IPS DF 6.9 (cell line): ENCODE data around the gene CUZD1.

Experiments
- DNase-seq: peaks from one replicate; pipeline ENCODE4 v3.0.0-alpha.2; 2013; ENCODE audit warnings: low read depth, low spot score
- H3K27ac ChIP-seq: one replicate; pipeline ENCODE4 v1.5.1; 2013; ENCODE audit warnings: low read length, control low read depth
- H3K27me3 ChIP-seq: 2 replicates; pipeline ENCODE4 v1.6.1; 2013; ENCODE audit warnings: mild to moderate bottlenecking, low read length; ENCODE audit not compliant: control insufficient read depth, insufficient read depth
- H3K36me3 ChIP-seq: 2 replicates; pipeline ENCODE4 v1.6.1; 2013; ENCODE audit warnings: low read length; ENCODE audit not compliant: control insufficient read depth, insufficient read depth
- H3K4me1 ChIP-seq: 2 replicates; pipeline ENCODE4 v1.6.1; 2013; ENCODE audit warnings: low read length; ENCODE audit not compliant: control insufficient read depth, insufficient read depth
- H3K4me3 ChIP-seq: 2 replicates; pipeline ENCODE4 v1.5.1; 2013; ENCODE audit warnings: mild to moderate bottlenecking, low read length
- H3K9me3 ChIP-seq: 2 replicates; pipeline ENCODE4 v1.6.1; 2013; ENCODE audit warnings: low read length, inconsistent platforms; ENCODE audit not compliant: control insufficient read depth, insufficient read depth
- WGBS: extraction: QIAGEN DNeasy Blood & Tissue Kit; methylation state at CpG from one replicate; pipeline ENCODE4 v1.1.7; 2013; ENCODE audit warnings: mixed read lengths, missing lambda C conversion rate; ENCODE audit not compliant: insufficient read length, insufficient coverage; 5-methylcytosine and 5-hydroxymethylcytosine counted together

The CUZD1 gene

DNA sequence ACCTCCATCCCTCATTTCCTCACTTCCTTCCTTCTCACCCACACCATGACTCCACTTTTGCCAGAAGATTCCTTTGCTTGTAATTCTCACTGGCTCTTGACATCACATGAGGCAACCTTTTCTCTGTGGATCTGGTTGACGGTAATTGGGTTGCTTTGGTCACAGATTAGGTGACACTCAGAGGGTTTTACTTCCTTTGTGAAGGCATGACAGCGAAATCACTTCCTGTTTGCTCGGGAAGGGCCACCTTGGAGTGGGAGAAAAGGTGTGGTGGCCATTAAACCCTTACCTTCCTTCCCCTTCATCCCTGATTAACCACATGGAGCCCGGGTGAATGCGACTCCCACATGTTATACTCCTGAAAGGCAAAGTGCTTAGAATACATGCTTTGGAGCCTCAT lies 30.2 kb downstream of the CUZD1 start:
- no peaks in the 10 kb centered on the region for H3K27me3 ChIP-seq
- no peaks in the 10 kb centered on the region for H3K9me3 ChIP-seq
- H3K4me3 ChIP-seq = no peak overlapping the region
- no peak for DNase-seq
- no peak overlapping the region for H3K27ac ChIP-seq
- WGBS = no CpG with 5 or more reads among the region's 5 CpGs
- H3K4me1 ChIP-seq = no peaks in the 10 kb centered on the region
- no peaks in the 10 kb centered on the region for H3K36me3 ChIP-seq

DNA sequence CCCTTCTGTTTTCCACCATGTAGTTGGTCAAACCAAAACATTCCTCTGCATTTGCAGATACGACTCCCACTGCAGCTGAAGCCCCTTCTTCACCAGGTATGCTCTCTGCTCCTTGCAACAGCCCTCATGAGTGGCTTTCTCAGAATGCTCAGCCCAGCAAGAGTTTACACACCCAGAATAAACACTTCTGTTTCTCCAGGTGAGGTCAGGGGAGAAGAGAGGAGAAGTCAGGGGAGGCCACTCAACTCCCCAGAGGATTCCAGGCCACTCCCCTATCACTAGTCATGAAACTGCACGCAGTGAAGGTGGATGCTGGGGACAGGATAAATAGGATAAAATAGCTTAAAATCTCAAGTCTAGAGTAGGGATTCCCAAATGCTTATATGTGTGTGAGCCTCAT lies 31.2 kb downstream of the CUZD1 start:
- no peak for DNase-seq
- no peaks in the 10 kb centered on the region for H3K9me3 ChIP-seq
- H3K4me1 ChIP-seq = no peaks in the 10 kb centered on the region
- no peaks in the 10 kb centered on the region for H3K36me3 ChIP-seq
- H3K27me3 ChIP-seq = no peaks in the 10 kb centered on the region
- H3K4me3 ChIP-seq = no peak overlapping the region
- no peak overlapping the region for H3K27ac ChIP-seq
- no CpG with 5 or more reads among the region's 2 CpGs for WGBS

DNA sequence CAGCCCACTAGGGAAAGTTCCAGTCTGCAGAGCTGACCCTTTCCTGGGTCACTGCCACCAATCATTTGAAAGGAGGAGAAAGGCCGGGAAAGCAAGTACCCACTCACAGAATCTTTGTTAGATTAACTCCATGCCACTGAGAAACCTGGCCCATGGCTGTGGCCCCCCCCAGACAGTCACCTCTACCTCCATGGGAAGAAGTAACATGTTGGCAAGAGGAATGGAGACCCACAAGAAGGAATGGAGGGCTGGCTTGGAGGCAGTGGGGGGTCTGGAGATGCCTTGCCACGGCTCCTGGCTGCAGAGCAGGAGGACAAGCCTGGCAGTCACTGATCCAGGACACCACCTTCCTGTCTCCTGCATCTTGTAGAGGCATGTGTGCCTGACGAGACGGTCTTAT lies 32.9 kb downstream of the CUZD1 start:
- Histone ChIP-seq H3K4me3 (no peak overlapping the region), H3K27ac (no peak overlapping the region), H3K27me3 (no peaks in the 10 kb centered on the region), H3K36me3 (no peaks in the 10 kb centered on the region), H3K9me3 (no peaks in the 10 kb centered on the region), H3K4me1 (no peaks in the 10 kb centered on the region)
- DNase-seq = no peak
- no CpG with 5 or more reads among the region's 4 CpGs for WGBS

DNA sequence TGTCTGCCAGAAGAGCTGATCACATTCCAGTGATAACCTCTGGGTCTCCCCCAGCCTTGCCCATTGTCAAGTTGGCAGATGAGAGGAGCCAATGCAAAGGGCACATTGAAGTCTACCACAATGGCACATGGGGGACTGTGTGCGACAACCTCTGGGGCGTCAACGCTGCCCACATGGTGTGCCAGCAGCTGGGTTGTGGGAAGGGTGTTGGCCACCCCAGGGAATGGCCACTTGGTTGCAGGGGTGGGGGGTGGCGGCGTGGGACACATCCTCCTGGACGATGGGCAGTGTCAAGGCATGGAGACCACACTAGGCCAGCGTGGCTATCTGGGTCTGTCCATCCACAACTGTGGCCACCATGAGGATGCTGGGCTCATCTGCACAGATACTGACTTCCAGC lies 43.4 kb downstream of the CUZD1 start:
- Histone ChIP-seq H3K4me1 (no peaks in the 10 kb centered on the region), H3K27ac (no peak overlapping the region), H3K36me3 (no peaks in the 10 kb centered on the region), H3K4me3 (no peak overlapping the region), H3K9me3 (no peaks in the 10 kb centered on the region), H3K27me3 (no peaks in the 10 kb centered on the region)
- no peak for DNase-seq
- no CpG with 5 or more reads among the region's 7 CpGs for WGBS

DNA sequence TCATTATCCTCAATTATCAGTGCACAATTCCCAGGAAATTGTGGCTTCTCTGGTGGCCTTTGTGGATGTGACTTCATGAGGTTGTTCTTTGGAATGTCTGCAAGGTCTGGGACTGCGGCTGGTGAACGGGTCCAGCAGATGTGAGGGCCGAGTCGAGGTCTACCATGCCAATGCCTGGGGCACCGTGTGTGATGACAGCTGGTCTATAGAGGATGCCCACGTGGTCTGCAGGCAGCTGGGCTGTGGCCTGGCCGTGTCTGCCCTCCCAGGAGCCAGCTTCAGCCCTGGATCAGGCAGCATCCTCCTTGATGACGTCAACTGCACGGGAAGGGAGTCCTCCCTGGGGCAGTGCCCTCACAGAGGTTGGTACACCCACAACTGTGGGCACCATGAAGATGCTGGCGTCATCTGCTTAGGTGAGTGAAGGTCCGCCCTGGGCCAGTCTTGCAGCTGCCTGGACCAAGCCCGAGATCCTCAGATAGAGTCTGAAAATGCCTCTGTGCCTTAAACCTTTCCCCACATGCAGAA lies 46.9 kb downstream of the CUZD1 start:
- Histone ChIP-seq H3K27ac (no peak overlapping the region), H3K27me3 (no peaks in the 10 kb centered on the region), H3K9me3 (no peaks in the 10 kb centered on the region), H3K36me3 (no peaks in the 10 kb centered on the region), H3K4me1 (no peaks in the 10 kb centered on the region), H3K4me3 (no peak overlapping the region)
- WGBS = no CpG with 5 or more reads among the region's 12 CpGs
- DNase-seq = no peak

DNA sequence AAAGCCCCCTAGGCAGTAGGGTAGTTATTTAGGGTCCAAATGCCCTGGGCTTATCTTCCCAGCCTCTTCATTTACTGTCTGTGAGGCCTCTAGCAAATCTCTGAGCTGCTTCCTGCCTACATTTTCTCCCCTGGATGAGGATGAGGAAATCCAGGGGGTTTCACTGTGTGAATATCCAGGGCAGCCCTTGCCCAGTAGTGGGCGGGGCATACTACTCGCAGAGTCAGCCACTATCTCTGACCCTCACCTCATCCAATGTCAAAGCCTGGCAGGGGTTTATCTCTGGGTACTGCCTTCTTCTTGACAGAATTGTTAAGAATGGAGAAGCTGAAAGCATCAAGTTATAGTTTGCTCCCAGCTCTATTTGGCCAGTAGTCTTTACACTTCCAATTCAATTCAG lies 48.9 kb downstream of the CUZD1 start:
- WGBS = no CpG with 5 or more reads among the region's 2 CpGs
- no peaks in the 10 kb centered on the region for H3K27me3 ChIP-seq
- DNase-seq = no peak
- H3K4me3 ChIP-seq = no peak overlapping the region
- H3K27ac ChIP-seq = no peak overlapping the region
- H3K36me3 ChIP-seq = no peaks in the 10 kb centered on the region
- H3K4me1 ChIP-seq = no peaks in the 10 kb centered on the region
- H3K9me3 ChIP-seq = no peaks in the 10 kb centered on the region

DNA sequence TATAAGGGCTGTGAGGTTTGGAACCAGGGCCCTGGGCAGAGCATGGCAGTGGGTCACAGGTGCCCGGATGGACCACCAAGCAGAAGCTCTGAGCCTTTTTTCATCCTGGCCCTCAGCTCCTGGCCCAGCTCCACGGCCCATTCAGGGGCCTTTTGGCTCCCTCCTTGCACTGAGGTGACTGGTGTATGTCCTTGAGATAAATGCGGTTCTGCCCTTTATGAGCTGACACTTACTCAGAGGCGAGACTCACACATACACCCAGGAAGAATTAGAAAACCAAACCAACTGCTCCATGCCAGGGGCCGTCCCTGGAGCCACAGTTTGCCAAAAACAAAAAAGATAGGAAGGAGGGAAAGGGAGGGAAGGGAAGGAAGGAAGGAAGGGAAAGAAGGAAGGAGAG lies 49.7 kb downstream of the CUZD1 start:
- no CpG with 5 or more reads among the region's 5 CpGs for WGBS
- H3K9me3 ChIP-seq = no peaks in the 10 kb centered on the region
- no peaks in the 10 kb centered on the region for H3K4me1 ChIP-seq
- no peak for DNase-seq
- H3K27ac ChIP-seq = no peak overlapping the region
- no peaks in the 10 kb centered on the region for H3K36me3 ChIP-seq
- no peak overlapping the region for H3K4me3 ChIP-seq
- no peaks in the 10 kb centered on the region for H3K27me3 ChIP-seq

DNA sequence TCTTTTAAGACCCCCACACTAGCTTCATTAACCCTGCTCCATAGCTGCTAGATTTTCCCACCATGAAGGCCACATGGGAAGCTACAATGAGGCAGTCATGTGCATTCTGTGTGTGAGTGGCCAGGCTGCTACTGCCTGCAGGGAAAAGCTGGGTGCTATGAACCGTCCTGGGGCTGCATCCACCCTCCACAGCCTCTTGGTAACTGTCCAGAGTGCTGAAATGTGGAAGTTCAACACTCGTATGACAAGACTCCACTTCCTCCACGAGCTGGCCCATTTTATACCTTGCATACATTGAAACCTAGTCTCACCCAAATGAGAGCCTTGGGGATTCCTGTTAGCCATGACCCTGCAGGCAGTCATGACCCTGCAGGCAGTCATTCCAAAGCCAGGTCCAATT lies 59.4 kb downstream of the CUZD1 start:
- Histone ChIP-seq H3K36me3 (no peaks in the 10 kb centered on the region), H3K4me3 (no peak overlapping the region), H3K9me3 (no peaks in the 10 kb centered on the region), H3K27me3 (no peaks in the 10 kb centered on the region), H3K27ac (no peak overlapping the region), H3K4me1 (no peaks in the 10 kb centered on the region)
- peak; percentile 31 for DNase-seq
- no CpG with 5 or more reads among the region's 3 CpGs for WGBS

DNA sequence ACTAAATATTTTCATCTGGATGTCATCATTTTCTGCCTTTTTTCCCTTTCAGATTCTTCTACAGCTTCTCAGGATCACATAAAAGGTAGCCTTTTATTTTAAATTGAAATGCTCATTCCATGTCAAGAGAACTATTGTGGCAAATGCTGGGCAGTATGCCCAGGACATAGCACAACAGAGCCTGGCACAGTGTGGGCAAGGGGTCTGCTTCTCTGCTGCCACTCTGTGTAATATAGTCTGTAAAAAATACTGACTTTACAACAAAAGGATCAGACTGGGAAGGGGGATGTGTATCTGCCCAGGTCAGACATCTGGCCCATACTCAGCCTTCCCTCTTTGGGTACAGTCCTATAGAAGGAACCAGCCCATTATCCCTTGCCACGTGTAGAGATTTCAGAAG lies 62.7 kb downstream of the CUZD1 start:
- WGBS = no CpG with 5 or more reads among the region's 1 CpG
- Histone ChIP-seq H3K9me3 (no peaks in the 10 kb centered on the region), H3K4me1 (0 out of 2 replicates have a peak, but pooled peaks cover 2% of the 10 kb centered on the region), H3K27me3 (no peaks in the 10 kb centered on the region), H3K4me3 (no peak overlapping the region), H3K27ac (no peak overlapping the region), H3K36me3 (no peaks in the 10 kb centered on the region)
- no peak for DNase-seq
